AG04450 (cell line): Measurements from ENCODE around the gene GPR107. TPM values are rescaled to one million over a fixed set of nuclear protein-coding genes. Genes with fewer than 3 reads are reported as not detected.
A peak's percentile ranks its signal among the peaks of the same experiment; 100 is the strongest.

Experiments used
- CTCF ChIA-PET: fragments of 300-600, 350-600 bp; formaldehyde crosslinking; extraction: SDS; loops from one replicate; lab custom pipeline; 2022; ENCODE audit warnings: antibody characterized with exemption, inconsistent platforms; lab: Charles Lee
- POLR2A ChIA-PET: fragments of 350-600 bp; formaldehyde crosslinking; extraction: SDS; loops from one replicate; lab custom pipeline; 2021; ENCODE audit warnings: antibody characterized with exemption, inconsistent platforms; lab: Yijun Ruan, JAX
- DNase-seq: peaks from one replicate; pipeline ENCODE4 v3.0.0-alpha.2; 2011; ENCODE audit warnings: low read depth, low spot score
- H3K27ac ChIP-seq: one replicate; pipeline ENCODE4 v1.5.1; 2012; ENCODE audit warnings: low read depth, low read length, control low read depth
- H3K27me3 ChIP-seq: one replicate; pipeline ENCODE4 v1.6.0; 2012; ENCODE audit warnings: low read length; ENCODE audit not compliant: control insufficient read depth, insufficient read depth
- H3K4me3 ChIP-seq: 2 replicates; pipeline ENCODE4 v1.5.1; 2011; ENCODE audit warnings: mild to moderate bottlenecking, low read depth, low read length, control low read depth
- H3K9me3 ChIP-seq: 2 replicates; pipeline ENCODE4 v1.5.1; 2012; ENCODE audit warnings: low read length; ENCODE audit not compliant: control insufficient read depth, insufficient read depth
- polyA plus RNA-seq: library from polyadenylated mRNA; depleted of rRNA; stranded (reverse); fragments of >200 nt; gene quantifications from 2 replicates; pipeline ENCODE4 v1.2.3, GENCODE V29; 2011
- TF ChIP-seq, protein P1 (sequence below): IDR thresholded peaks from 2 replicates; pipeline ENCODE4 v1.5.1; 2011; ENCODE audit warnings: low read depth, low read length, control low read depth, inconsistent platforms

GPR107 gene
- polyA plus RNA-seq, 1 experiment, result 45.1 TPM

- Histone ChIP-seq H3K27me3 (no peaks in the 10 kb centered on the region), H3K27ac (peak overlapping the region; percentile 22), H3K4me3 (no peak overlapping the region), H3K9me3 (no peaks in the 10 kb centered on the region)
- POLR2A ChIA-PET, result no interaction called here
- CTCF ChIA-PET, result interaction anchor here (0.5 to 5.2 kb wide), 17 partner anchors 8 to 577 kb away, joined by 3 to 112 read pairs (median 4); no protein-coding TSS in a partner anchor
- no peak for DNase-seq
- TF ChIP-seq, protein P1, sequence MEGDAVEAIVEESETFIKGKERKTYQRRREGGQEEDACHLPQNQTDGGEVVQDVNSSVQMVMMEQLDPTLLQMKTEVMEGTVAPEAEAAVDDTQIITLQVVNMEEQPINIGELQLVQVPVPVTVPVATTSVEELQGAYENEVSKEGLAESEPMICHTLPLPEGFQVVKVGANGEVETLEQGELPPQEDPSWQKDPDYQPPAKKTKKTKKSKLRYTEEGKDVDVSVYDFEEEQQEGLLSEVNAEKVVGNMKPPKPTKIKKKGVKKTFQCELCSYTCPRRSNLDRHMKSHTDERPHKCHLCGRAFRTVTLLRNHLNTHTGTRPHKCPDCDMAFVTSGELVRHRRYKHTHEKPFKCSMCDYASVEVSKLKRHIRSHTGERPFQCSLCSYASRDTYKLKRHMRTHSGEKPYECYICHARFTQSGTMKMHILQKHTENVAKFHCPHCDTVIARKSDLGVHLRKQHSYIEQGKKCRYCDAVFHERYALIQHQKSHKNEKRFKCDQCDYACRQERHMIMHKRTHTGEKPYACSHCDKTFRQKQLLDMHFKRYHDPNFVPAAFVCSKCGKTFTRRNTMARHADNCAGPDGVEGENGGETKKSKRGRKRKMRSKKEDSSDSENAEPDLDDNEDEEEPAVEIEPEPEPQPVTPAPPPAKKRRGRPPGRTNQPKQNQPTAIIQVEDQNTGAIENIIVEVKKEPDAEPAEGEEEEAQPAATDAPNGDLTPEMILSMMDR, result no peak
Observed at GRCh38 chr9:130106860-130107233, 53.1 kb downstream of the GPR107 start.

GRCh38 chr9:130107234-130107861 is 53.6 kb downstream of the GPR107 start:
- ChIA-PET POLR2A (interaction anchor here (0.8 kb wide), 1 partner anchor 31 kb away, joined by 3 read pairs; no protein-coding TSS in a partner anchor), CTCF (interaction anchor here (0.5 to 5.2 kb wide), 25 partner anchors 9 to 1004 kb away, joined by 3 to 112 read pairs (median 3); no protein-coding TSS in a partner anchor)
- DNase-seq, result peak; percentile 74
- H3K27me3 ChIP-seq, result no peaks in the 10 kb centered on the region
- TF ChIP-seq, protein P1, result peak; percentile 84
- H3K9me3 ChIP-seq, result no peaks in the 10 kb centered on the region
- H3K4me3 ChIP-seq, result no peak overlapping the region
- peak overlapping the region; percentile 35 for H3K27ac ChIP-seq

DNA sequence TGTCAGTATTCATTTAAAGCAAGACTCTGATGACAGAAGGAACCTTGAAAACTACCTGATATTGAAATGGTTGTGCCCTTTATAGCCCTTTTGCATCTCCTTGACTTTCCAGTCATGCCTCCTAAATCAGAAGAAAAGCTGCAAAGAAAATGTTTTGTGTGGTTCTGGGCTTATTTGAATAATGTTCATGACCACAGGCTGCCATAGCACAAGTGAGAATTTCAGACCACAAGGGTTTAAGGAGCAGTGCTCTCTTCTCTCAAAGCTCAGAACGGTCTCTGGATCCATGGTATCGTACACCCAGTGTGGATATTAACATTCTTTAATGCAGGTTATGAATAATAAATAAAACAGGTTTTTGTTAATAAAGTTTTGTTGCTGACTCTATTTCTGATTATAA is 54.2 kb downstream of the GPR107 start:
- ChIA-PET CTCF (interaction anchor here (0.5 to 5.2 kb wide), 15 partner anchors 10 to 1003 kb away, joined by 3 to 112 read pairs (median 5); no protein-coding TSS in a partner anchor), POLR2A (interaction anchor here (0.8 kb wide), 1 partner anchor 31 kb away, joined by 3 read pairs; no protein-coding TSS in a partner anchor)
- Histone ChIP-seq H3K4me3 (no peak overlapping the region), H3K27me3 (no peaks in the 10 kb centered on the region), H3K9me3 (no peaks in the 10 kb centered on the region), H3K27ac (no peak overlapping the region)
- no peak for DNase-seq
- TF ChIP-seq, protein P1, result no peak

GRCh38 chr9:130110166-130110565 is 56.5 kb downstream of the GPR107 start:
- TF ChIP-seq, protein P1, result 0 out of 2 replicates have a peak, but pooled peaks have one; percentile 7
- CTCF ChIA-PET, result interaction anchor here (5.2 kb wide), 1 partner anchor 129 kb away, joined by 112 read pairs; no protein-coding TSS in a partner anchor
- no peaks in the 10 kb centered on the region for H3K9me3 ChIP-seq
- POLR2A ChIA-PET, result no interaction called here
- H3K27ac ChIP-seq, result peak overlapping the region; percentile 39
- DNase-seq, result no peak
- H3K27me3 ChIP-seq, result no peaks in the 10 kb centered on the region
- H3K4me3 ChIP-seq, result no peak overlapping the region

- CTCF ChIA-PET, result interaction anchor here (2.5 to 5.2 kb wide), 2 partner anchors 129 to 132 kb away, joined by 10 to 112 read pairs; no protein-coding TSS in a partner anchor
- Histone ChIP-seq H3K27ac (peak overlapping the region; percentile 39), H3K9me3 (no peaks in the 10 kb centered on the region), H3K27me3 (no peaks in the 10 kb centered on the region), H3K4me3 (no peak overlapping the region)
- POLR2A ChIA-PET, result no interaction called here
- DNase-seq, result no peak
- TF ChIP-seq, protein P1, result no peak
Observed at GRCh38 chr9:130110596-130111021, 56.9 kb downstream of the GPR107 start.
